Right renal pelvis (tissue), 4 donors: ENCODE data around the gene ZNF18. TPM values are rescaled to one million over a fixed set of nuclear protein-coding genes. Genes with fewer than 3 reads are reported as not detected.

Source experiments
- DNase-seq, 4 donors: peaks; one replicate each; pipeline ENCODE4 v3.0.0-alpha.2; 2013; ENCODE audit warnings: low read depth in 4 of 4, low spot score in 3 of 4, missing footprints in 1 of 4
- polyA plus RNA-seq, 4 donors: library from polyadenylated mRNA; unstranded; fragments of 120-200 nt; gene quantifications; one replicate each; pipeline ENCODE4 v1.2.1, GENCODE V29; 2013; ENCODE audit not compliant: insufficient read length in 4 of 4

The ZNF18 gene, protein sequence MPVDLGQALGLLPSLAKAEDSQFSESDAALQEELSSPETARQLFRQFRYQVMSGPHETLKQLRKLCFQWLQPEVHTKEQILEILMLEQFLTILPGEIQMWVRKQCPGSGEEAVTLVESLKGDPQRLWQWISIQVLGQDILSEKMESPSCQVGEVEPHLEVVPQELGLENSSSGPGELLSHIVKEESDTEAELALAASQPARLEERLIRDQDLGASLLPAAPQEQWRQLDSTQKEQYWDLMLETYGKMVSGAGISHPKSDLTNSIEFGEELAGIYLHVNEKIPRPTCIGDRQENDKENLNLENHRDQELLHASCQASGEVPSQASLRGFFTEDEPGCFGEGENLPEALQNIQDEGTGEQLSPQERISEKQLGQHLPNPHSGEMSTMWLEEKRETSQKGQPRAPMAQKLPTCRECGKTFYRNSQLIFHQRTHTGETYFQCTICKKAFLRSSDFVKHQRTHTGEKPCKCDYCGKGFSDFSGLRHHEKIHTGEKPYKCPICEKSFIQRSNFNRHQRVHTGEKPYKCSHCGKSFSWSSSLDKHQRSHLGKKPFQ
- polyA plus RNA-seq, result 10 to 100 TPM in 3 of 4 donors, 1 to 10 TPM in 1; 9.4 to 11.5 (median 10.6) TPM

DNA sequence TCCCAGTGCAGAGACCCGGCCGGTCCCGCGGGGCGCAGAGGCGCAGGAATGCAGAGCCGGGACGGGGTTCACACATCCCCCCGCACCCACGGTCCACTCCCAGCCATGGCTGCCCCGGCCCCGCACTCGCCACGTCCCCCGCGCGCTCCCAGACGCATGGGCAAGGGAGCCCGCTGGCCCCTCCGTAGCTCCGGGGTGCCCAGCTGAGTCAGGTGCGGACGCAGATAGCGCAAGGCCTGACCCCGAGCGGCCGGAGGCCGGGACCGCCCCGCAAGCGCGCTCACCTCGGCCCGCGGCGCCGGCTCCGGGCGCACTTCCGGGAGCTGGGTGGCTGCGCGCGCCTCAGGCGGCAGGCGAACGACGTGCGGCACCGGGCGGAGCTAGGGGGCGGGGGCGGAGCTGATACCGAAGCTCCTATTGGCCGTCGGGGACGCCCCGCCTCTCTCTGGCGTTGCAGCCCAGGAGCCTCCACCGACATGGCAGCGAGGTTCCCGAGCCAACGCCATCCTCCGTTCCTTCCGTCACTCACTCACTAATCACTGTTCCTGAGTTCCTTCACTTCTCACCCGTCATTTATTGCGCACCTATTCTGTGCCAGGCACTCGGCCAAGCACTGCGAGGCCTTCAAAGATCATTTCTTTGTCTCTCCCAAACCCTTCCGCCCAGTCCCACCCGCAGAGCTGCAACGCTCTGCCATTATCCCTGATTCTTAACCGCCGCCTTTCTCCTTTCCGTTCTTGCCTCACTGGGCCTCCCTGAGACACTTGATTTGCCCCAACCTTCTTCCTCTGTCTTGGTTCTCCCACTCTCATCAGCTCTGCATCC lies at the start of gene ZNF18:
Gene ZNF18 (minus strand): TSS at position 329 of the 825 bp plus-strand sequence. CDS start 4,646 bp downstream, outside the sequence.
- DNase-seq, result peak; percentile 85 to 88 (median 87)

DNA sequence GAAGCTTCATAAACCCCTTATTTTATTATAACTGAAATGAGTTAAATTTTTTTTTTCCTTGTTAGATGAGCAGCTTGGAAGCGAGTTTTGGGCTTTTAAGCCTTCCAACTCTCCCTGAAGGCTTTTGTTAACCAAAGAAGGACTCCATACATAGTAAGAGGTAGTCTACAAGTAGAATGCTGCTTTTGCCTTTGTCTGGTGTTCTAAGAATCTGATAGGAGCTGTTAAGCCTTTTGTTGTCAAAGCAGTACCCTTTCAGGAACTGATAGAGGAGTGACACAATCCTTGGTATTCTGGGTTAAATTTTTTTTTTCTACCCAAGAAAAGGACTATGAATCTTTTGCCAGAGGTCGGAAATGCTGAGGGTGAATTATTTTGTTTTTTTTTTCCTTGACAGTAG lies 49.5 kb upstream of the ZNF18 start:
- no peak for DNase-seq

DNA sequence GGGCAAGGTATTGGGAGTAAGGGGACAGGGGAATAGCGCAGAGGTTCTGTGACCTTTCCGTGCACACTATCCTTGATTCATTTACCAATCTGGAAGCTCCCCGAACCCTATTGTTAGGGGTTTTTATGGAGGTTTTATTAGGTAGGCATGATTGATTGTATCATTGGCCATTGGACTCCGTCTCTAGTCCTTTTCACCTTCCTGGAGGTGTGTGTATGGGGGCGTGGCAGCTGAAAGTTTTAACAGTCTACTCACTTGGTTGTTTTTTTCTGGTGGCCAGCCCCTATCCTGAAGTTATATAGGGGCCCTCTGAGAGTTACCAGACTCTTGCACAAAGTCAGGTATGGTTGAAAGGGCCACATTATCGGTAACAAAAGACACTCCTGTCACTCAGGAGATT lies 46.4 kb upstream of the ZNF18 start:
- no peak for DNase-seq

DNA sequence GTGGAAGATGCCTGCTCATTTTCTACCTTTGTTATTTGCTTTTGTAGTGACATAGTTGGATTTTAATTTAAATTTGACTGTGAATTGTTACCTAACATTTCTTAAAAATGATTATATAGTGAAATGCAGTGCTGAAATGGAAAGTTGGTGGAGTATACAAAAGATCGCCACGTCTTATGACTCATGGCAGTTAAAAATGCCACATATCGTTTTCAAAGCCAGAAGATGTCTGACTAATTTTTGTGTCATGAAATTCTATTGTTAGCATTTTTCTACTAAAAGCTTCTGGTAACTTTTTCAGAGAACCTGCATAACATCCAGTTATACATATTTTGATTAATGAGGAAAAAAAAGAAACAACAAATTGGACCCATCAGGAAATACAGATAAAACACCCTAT lies 44.0 kb upstream of the ZNF18 start:
- no peak for DNase-seq

DNA sequence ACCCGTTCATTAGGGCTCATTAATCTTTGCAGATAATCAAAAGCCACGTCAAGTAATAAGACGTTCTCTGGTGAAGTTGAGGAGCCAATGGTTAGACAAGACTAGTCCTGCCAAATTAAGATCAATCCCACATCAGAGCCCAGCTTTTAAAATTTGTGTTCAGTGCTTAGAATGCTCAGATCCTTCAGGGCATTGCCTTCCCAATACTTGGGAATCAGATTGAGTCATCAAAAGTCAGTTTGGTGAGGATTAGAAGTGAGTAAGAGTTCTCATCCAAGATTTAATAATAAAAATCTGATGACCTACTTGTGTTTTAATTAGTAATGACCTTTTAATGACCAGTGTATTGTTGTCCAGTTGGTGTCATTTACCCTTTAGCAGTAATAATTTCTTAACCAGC lies 43.2 kb upstream of the ZNF18 start:
- no peak for DNase-seq

DNA sequence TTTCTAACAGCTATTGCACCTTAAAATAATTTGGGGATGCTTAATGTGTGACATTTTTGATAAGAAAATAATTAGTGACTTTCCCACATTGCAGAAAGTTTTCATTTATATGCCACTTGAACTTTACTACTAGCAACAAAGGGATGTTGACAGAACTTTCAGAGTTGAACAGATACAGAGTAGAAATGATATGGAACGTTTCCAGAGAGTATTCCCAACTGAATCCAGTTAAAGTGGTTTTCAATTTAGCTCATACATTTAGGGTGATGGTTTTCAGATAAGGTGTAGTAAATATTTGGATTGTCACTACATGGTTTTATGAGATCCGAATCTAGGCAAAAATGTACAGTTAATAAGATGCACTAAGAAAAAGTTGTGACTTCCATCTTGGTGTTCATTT lies 40.7 kb upstream of the ZNF18 start:
- DNase-seq, result no peak

DNA sequence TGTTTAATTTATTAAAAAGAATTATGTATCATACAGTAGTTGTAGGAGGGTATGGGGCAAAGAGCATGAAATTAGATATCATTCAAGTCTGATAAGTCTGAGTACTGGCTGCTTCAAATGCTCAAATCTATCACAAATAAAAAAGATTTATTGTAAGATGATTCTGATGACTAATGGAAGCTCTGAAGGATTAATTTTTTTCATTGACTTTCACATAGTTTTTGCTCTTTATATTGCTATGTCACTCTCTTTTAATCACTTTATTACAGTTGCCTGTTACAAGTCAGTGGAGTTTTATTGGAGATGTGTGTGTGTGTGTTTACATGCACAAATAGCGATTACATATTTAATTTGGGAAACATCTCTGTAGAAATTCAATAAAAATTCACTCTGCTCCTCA lies 38.4 kb upstream of the ZNF18 start:
- no peak for DNase-seq

DNA sequence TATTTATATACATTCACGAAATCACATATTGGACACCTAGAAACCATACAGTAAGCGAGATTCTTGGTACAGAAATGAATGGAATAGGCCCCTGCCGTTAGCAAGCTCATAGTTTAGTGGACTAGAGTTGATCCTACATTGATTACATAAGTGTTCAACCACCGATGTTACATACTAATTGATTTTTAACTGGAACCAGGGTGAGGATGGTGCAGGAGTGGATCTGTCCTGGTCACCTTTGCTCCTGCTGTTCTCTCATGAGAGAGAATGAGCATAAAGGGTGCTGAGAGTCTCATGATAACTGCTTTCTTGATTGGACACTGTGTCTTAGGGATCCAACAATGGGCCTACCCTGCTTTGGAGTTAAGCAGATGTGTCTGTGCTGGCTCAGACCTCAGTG lies 37.3 kb upstream of the ZNF18 start:
- DNase-seq, result no peak

DNA sequence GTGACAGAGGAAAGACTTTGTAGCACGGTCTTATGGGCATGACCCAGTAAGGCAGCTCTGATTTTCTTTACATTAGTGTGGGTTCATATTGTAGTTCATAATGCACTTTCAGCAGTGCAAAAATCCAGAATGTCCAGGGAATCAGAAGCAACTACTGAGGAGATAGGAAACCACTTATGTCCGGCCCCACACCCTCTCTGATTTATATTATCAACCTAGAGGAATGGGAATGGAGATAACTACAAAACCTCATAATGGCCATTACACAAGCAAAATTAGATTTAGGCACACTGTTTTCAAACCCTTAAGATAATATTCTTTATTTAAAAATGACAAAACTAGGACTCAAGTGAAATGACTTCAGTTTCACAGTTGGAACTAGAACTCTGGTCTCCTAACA lies 31.3 kb upstream of the ZNF18 start:
- DNase-seq, result no peak

DNA sequence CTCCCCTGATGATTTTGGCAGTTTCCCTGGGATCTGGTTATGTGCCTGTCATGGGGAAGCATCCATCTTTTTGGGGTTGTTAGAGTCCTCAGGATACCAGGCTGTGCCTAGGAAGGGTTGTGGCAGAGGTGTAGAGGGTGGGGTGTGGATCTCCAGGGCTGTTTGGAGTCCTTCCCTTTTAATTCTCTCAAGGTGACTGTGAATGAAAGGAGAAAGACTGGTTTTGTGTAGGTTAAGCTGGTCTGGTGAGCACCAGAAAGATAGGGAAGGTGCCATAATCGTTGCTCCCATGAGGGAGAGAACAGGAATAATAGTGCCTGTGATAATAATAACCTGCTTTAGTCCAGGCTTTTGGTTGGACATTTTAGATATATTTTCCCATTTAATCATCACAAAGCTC lies 30.4 kb upstream of the ZNF18 start:
- DNase-seq, result no peak

DNA sequence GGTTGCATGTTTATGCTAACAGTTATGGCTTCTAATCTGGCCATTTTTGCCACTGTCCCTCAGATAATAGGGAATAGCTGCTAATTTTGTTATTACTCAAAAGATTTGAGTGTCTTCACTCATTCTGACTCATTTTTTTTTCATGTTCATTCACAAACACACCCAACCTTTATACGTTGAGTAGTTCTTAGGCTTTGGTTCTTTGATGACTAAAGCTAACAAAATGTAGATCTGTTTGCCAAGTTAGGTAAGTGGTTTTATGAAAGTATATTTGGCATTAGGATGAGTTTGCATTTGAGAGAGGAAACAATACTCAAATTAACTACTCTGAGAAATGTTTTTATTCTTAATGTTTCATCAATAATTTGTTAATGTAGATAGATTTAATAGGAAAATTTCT lies 27.1 kb upstream of the ZNF18 start:
- no peak for DNase-seq

DNA sequence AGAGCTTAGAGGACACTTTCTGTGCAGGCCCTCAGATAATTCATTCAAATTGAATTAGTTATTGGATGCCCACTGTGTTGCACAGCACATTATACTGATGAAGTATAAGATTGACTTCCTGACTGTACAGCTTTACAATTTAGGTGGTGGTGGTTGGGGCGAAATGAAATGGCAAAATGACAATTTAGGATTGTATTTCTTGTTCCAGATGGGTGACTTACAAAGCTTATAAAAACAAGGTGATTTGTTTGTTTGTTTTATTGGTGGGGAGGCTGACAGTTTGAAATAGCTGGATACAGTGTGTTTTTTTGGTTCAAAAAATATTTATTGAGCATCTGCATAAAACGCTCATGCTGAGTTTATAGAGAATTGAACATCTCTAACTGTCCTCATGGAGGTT lies 25.0 kb upstream of the ZNF18 start:
- DNase-seq, result no peak

DNA sequence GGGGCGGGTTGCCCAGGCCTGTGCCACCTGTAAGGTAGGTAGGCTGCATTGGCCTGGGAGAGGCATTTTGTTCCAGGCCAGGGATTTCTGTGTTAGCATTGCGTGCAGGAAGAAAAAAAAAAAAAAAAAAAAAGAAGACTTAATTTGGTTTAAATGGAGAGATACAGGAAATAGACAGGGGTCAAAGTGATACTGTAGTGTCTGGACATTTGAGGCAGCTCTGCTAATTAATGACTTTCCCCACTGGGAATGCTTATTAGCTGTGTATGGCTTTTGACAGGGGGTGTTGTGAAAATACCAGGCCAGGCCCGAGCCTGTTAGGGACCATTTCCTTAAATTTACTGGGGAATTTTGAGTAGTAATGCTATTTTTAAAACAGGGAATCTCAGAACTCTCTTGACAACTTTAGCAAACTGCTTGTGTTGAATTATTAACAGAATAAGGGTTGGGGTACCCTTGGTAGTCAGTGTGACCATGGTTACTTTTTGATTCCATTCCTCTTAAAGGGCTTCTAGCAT lies 24.4 kb upstream of the ZNF18 start:
- peak in 2 of 4 donors; percentile 7 for DNase-seq

DNA sequence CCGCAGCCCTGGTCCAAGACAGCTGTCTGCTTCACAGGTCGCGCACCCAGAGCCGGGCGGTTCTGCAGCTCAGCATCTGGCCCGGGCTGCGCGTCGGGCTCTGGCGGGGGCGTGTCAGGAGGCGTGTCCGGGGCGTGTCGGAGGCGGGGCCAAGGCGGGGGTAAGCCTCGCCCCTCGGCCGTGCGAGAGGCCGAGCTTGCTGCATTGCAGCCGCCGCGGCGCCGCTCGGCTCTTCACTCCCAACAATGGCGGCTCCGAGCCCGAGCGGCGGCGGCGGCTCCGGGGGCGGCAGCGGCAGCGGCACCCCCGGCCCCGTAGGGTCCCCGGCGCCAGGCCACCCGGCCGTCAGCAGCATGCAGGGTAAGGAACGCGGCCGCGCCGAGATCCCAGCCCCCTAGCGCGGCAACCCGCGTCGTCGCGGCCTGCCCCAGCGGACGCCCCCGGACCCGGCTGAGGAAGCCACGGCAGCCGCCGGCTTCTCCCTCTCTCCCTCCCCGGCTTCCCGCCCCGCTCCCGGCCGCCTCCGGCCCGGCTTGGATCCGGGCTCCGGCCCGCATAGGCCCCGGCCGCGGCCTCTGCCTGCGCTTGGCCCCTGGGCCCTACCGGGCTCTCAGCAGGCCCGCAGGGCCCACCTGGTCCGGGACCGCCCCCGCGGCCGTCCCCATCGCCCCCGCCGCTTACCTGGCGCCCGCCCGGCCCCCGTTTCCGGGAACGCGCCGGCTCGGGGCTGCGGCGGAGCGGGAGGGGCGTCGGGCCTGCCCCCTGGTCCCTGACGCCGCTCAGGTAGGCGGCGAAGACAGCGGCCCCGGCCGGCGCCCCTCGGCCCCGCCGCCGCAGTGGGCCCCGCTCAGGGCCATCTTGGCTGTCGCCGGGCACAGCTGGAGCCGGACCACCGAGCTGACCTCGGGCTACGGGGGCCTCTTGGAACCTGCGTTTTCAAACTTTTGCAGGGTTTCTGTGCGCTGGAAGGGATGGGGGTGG lies 23.7 kb upstream of the ZNF18 start, which contains the start of gene MAP2K4:
Gene MAP2K4 (plus strand): TSS at position 236 of the 981 bp plus-strand sequence. CDS start 10 bp downstream, at position 246.
- DNase-seq, result peak; percentile 70 to 87 (median 78)

DNA sequence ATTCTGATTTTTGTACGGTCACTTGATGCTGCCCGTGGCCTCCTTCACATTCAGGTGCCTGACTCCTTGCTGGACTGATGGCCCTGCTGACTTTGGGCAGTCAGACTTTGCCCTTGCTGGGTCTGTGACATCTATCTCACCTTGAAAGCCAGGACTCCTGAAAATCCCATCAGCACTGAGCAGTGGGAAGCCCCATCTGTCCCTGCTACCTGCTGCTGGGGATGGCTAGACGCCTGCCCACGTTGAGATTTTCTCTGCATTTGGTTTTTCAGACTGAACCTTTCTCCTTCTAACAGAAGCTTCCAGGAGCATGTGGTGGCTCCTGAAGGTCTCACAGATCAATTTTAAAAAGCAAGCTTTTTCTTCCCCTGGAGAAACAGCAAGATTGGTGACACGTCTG lies 10.2 kb upstream of the ZNF18 start:
- no peak for DNase-seq

DNA sequence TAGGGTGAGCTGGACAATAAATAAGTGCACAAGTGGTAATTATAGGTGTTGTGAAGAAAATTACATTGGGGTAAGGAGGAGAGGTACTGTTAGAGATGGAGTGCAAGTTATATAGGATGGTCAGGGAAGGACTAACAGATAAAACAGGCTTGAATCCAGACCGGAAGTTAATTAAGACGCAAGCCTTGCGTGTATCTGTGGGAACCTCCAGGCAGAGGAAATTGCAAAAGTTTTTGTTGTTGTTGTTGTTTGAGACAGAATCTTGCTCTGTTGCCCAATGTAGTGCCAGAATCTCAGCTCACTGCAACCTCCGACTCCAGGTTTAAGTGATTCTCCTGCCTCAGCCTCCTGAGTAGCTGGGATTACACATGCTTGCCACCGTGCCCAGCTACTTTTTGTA lies 2.4 kb upstream of the ZNF18 start:
- DNase-seq, result no peak

DNA sequence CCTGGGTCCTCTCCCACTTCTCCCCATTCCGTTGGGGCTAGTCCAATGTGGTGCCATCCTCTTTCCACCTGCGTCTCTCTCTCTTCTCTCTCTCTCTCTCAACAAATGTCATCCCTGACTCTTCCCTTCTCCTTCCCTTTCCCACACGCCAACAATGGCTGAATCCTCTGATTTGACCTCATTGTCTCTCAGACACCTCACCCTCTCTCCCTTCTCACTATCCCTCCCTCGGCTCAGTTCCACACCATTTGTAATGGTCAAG lies 628 bp upstream of the ZNF18 start:
- no peak for DNase-seq

DNA sequence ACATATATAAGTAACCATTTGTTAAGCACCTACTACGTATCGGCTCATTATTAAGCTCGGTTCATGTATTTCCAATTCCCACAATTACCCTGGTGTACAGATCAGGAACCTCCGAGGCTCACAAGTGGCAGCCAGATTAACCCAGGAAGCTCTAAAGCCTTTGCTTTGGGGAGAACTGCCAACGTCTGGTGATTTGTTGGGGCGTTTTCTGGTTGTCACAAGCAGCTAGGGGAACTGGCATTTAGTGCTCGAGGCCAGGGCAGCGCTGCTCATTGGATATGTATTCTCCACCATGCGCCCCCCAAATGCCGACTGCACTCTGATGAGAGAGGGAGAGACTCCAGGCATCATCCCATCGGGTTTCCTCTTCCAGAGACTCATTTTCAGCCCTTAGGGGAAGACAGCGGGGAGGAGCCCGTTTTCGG lies 541 bp downstream of the ZNF18 start:
- DNase-seq, result peak in 2 of 4 donors; percentile 7 to 30

DNA sequence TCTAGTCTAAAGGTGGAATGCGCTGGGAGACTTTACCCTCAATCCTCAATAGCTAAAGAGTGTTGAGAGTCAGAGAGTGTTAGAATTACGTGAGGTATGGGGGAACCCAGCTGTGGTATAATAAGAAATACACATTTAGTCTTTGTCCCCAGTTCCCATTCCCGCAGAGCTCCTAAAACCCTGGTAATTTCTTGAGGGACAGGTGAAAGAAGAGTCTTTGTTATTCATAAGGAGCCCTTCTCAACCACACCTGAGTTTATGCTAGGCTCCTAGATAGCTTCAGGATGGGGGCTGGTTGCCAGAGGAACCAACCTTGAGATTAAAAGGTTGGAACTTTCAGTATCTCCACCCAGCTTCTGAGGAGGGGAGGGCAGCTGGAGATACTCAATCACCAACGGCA lies 5.8 kb downstream of the ZNF18 start:
- no peak for DNase-seq

DNA sequence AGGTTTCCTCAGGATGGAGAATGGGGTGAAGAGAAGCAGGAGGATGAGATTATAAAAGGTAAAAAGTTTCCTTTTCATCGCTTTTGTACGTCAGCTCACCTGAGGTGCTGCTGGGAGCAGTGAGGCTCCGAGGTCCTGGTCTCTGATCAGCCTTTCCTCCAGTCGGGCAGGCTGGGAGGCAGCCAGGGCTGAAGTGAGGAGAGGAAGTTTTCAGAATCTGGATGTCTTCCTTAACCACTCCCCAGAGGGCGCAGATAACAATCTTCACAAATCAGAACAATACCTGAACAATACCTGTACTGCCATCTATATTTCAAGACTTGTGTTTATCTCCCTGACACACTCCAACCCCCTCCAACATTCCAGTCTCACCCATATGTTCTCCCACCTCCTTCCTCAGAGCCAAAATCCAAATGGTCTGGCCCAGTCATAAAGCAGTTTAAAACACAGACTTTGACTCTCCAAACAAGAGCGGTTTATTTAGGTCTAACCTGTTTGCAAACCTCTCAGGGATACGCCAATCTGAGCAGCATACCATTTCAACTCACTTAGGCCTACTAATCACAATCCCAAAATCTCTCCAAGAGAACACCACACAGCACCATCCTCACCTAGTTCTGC lies 6.8 kb downstream of the ZNF18 start:
- DNase-seq, result no peak
